ENCODE measurements around the gene HINT1.
"Not testable (repeated sequence)": the region's sequence is repeated elsewhere in the genome, so short reads cannot be mapped to it uniquely, and the experiment has no call there.

HINT1 gene

GRCh38 chr5:131196331-131196730 is 31.3 kb upstream of the HINT1 start:
- H3K9ac ChIP-seq (ENCODE audit: low read depth, low read length, poor library complexity, severe bottlenecking), result no peak overlapping the region
- no peaks in the 10 kb centered on the region for H3K9me2 ChIP-seq (replicated peaks; ENCODE audit: low read depth, low read length)
- no peaks in the 10 kb centered on the region for H4K20me1 ChIP-seq (ENCODE audit: insufficient read depth, low read length, poor library complexity, severe bottlenecking)
- H3K79me2 ChIP-seq (ENCODE audit: insufficient read depth, low read length), result no peaks in the 10 kb centered on the region
- TF ChIP-seq CTCF (conservative IDR thresholded peaks at IDR 0.05; ENCODE audit: low read length) (no peak), EZH2phosphoT487 (IDR thresholded peaks at IDR 0.05; ENCODE audit: borderline replicate concordance) (no peak)
- no peaks in the 10 kb centered on the region; the same call in 1 of the 2 replicates for H3K36me3 ChIP-seq (ENCODE audit: insufficient read depth, low read length)
- no peak overlapping the region for H3K4me3 ChIP-seq (ENCODE audit: low read length, poor library complexity, severe bottlenecking)
- H3K9me3 ChIP-seq (ENCODE audit: insufficient read depth, low read depth, low read length), result no peaks in the 10 kb centered on the region
- H3K4me1 ChIP-seq (ENCODE audit: insufficient read depth, low read length, poor library complexity, severe bottlenecking), result peaks cover 7% of the 10 kb centered on the region
- H2AFZ ChIP-seq (ENCODE audit: low read length), result no peak overlapping the region
- no peaks in the 10 kb centered on the region for H3F3A ChIP-seq (ENCODE audit: low read depth)
- no peaks in the 10 kb centered on the region for H3K27me3 ChIP-seq (ENCODE audit: insufficient read depth, low read length, poor library complexity, severe bottlenecking)
- H3K4me2 ChIP-seq (ENCODE audit: low read depth, low read length, poor library complexity, severe bottlenecking), result no peak overlapping the region

- H3K4me2 ChIP-seq (ENCODE audit: low read depth, low read length, poor library complexity, severe bottlenecking), result no peak overlapping the region
- H3F3A ChIP-seq (ENCODE audit: low read depth), result no peaks in the 10 kb centered on the region
- TF ChIP-seq CTCF (conservative IDR thresholded peaks at IDR 0.05; ENCODE audit: low read length), result no peak
- no peak for TF ChIP-seq EZH2phosphoT487 (IDR thresholded peaks at IDR 0.05; ENCODE audit: borderline replicate concordance)
- no peaks in the 10 kb centered on the region for H4K20me1 ChIP-seq (ENCODE audit: insufficient read depth, low read length, poor library complexity, severe bottlenecking)
- no peak overlapping the region for H3K9ac ChIP-seq (ENCODE audit: low read depth, low read length, poor library complexity, severe bottlenecking)
- no peak overlapping the region for H3K4me3 ChIP-seq (ENCODE audit: low read length, poor library complexity, severe bottlenecking)
- no peaks in the 10 kb centered on the region for H3K9me3 ChIP-seq (ENCODE audit: insufficient read depth, low read depth, low read length)
- no peak overlapping the region for H2AFZ ChIP-seq (ENCODE audit: low read length)
- H3K79me2 ChIP-seq (ENCODE audit: insufficient read depth, low read length), result no peaks in the 10 kb centered on the region
- no peaks in the 10 kb centered on the region for H3K9me2 ChIP-seq (replicated peaks; ENCODE audit: low read depth, low read length)
- H3K4me1 ChIP-seq (ENCODE audit: insufficient read depth, low read length, poor library complexity, severe bottlenecking), result peaks cover 7% of the 10 kb centered on the region
- H3K27me3 ChIP-seq (ENCODE audit: insufficient read depth, low read length, poor library complexity, severe bottlenecking), result no peaks in the 10 kb centered on the region
- no peaks in the 10 kb centered on the region; the same call in 1 of the 2 replicates for H3K36me3 ChIP-seq (ENCODE audit: insufficient read depth, low read length)
These were observed 30.6 kb upstream of the HINT1 start for GRCh38 chr5:131195696-131196095.

GRCh38 chr5:131194725-131195124 is 29.7 kb upstream of the HINT1 start:
- Histone ChIP-seq H3K9ac (ENCODE audit: low read depth, low read length, poor library complexity, severe bottlenecking) (no peak overlapping the region), H3K9me2 (replicated peaks; ENCODE audit: low read depth, low read length) (no peaks in the 10 kb centered on the region), H2AFZ (ENCODE audit: low read length) (no peak overlapping the region), H3K4me2 (ENCODE audit: low read depth, low read length, poor library complexity, severe bottlenecking) (peak overlapping the region; percentile 2), H3K9me3 (ENCODE audit: insufficient read depth, low read depth, low read length) (no peaks in the 10 kb centered on the region), H3K27me3 (ENCODE audit: insufficient read depth, low read length, poor library complexity, severe bottlenecking) (no peaks in the 10 kb centered on the region), H4K20me1 (ENCODE audit: insufficient read depth, low read length, poor library complexity, severe bottlenecking) (no peaks in the 10 kb centered on the region), H3K79me2 (ENCODE audit: insufficient read depth, low read length) (no peaks in the 10 kb centered on the region), H3K4me1 (ENCODE audit: insufficient read depth, low read length, poor library complexity, severe bottlenecking) (peaks cover 7% of the 10 kb centered on the region), H3K4me3 (ENCODE audit: low read length, poor library complexity, severe bottlenecking) (no peak overlapping the region), H3F3A (ENCODE audit: low read depth) (no peaks in the 10 kb centered on the region), H3K36me3 (ENCODE audit: insufficient read depth, low read length) (no peaks in the 10 kb centered on the region)
- TF ChIP-seq EZH2phosphoT487 (IDR thresholded peaks at IDR 0.05; ENCODE audit: borderline replicate concordance) (no peak), CTCF (conservative IDR thresholded peaks at IDR 0.05; ENCODE audit: low read length) (no peak)

GRCh38 chr5:131193897-131194296 is 28.8 kb upstream of the HINT1 start:
- not testable (repeated sequence) for H3K36me3 ChIP-seq (ENCODE audit: insufficient read depth, low read length); H3K79me2 ChIP-seq (ENCODE audit: insufficient read depth, low read length); H3K9ac ChIP-seq (ENCODE audit: low read depth, low read length, poor library complexity, severe bottlenecking); H3K9me3 ChIP-seq (ENCODE audit: insufficient read depth, low read depth, low read length); H3K27me3 ChIP-seq (ENCODE audit: insufficient read depth, low read length, poor library complexity, severe bottlenecking); H3K4me2 ChIP-seq (ENCODE audit: low read depth, low read length, poor library complexity, severe bottlenecking); H3K4me3 ChIP-seq (ENCODE audit: low read length, poor library complexity, severe bottlenecking); H3F3A ChIP-seq (ENCODE audit: low read depth); H3K4me1 ChIP-seq (ENCODE audit: insufficient read depth, low read length, poor library complexity, severe bottlenecking); H4K20me1 ChIP-seq (ENCODE audit: insufficient read depth, low read length, poor library complexity, severe bottlenecking); H3K9me2 ChIP-seq (replicated peaks; ENCODE audit: low read depth, low read length); H2AFZ ChIP-seq (ENCODE audit: low read length)
